SK-N-SH (cell line): Measurements from ENCODE around the gene MAP2K2.

Experiments
- EP300 ChIP-seq, 2 experiments: IDR thresholded peaks; 2 replicates each; pipeline versions ENCODE4 v1.4.0 to v1.6.1; 2012; ENCODE audit warnings: borderline replicate concordance in 1 of 2, low read depth in 1 of 2, low read length in 1 of 2
- FOXJ3 ChIP-seq: sonication (generic); formaldehyde crosslinking; IDR thresholded peaks from 2 replicates; pipeline ENCODE4 v1.5.1; 2020; ENCODE audit warnings: mild to moderate bottlenecking, missing genetic modification reagents
- GATA2 ChIP-seq: sonication (generic); formaldehyde crosslinking; IDR thresholded peaks from 2 replicates; pipeline ENCODE4 v1.5.0; 2020; ENCODE audit warnings: mild to moderate bottlenecking, missing genetic modification reagents
- NRF1 ChIP-seq: IDR thresholded peaks from 2 replicates; pipeline ENCODE4 v1.6.1; 2012; ENCODE audit warnings: low read depth, mild to moderate bottlenecking, low read length
- POLR2AphosphoS5 ChIP-seq: IDR thresholded peaks from 2 replicates; pipeline ENCODE4 v1.6.1; 2012; ENCODE audit warnings: low read depth, low read length
- RCOR1 ChIP-seq: fragments of 150-350 bp; IDR thresholded peaks from 2 replicates; pipeline ENCODE4 v1.6.1; 2017; ENCODE audit warnings: antibody characterized with exemption, low read length
- TAF1 ChIP-seq: IDR thresholded peaks from 2 replicates; pipeline ENCODE4 v1.6.1; 2012; ENCODE audit warnings: low read depth, mild to moderate bottlenecking, low read length, moderate library complexity, borderline replicate concordance
- TF ChIP-seq, protein P1 (sequence below): fragments of 200-600 bp; sonication (generic); IDR thresholded peaks from 2 replicates; pipeline ENCODE4 v1.6.1; 2017; ENCODE audit warnings: antibody characterized with exemption, mild to moderate bottlenecking, moderate library complexity
- TF ChIP-seq, protein P2 (sequence below): fragments of 150-350 bp; IDR thresholded peaks from 2 replicates; pipeline ENCODE4 v1.6.1; 2017; ENCODE audit warnings: antibody characterized with exemption, low read length, low read depth, borderline replicate concordance
- TF ChIP-seq, protein P3 (sequence below): IDR thresholded peaks from 2 replicates; pipeline ENCODE4 v1.6.1; 2012; ENCODE audit warnings: mild to moderate bottlenecking, low read depth, low read length, moderate library complexity

DNA sequence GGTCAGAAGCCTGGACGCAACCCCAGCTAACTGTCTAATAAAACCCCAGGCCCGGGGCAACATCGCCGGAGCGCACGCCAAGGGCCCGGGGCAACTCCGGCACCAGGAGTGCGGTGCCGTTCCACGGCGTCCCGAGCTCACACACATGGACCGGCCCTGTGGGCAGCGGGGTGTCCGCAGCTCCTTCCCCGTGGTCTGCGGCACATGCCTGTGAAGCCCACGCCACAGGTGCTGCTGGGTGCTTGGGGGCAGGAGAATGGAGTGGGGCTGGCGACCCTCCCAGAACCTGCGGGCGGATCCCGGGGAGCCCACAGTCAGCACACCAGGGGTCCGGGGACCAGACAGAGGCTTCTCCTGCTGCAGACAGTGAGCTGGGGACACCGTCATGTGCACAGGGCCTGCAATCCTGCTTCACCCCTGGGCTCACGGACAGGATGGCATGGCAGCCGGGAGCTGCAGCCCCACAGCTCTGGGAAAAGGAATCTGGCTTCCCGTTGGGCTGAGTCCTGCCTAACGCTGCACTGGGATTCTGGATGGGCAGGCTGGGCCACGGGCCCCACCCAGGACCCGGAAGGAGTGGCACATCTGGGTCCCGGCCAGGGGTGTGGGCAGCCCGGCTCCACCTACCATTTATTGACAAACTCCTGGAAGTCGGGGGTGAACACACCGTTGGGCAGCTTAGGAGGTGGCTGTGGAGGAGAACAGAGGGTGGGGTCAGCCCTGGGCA, 29.0 kb downstream of the MAP2K2 start:
- TF ChIP-seq, protein P1, sequence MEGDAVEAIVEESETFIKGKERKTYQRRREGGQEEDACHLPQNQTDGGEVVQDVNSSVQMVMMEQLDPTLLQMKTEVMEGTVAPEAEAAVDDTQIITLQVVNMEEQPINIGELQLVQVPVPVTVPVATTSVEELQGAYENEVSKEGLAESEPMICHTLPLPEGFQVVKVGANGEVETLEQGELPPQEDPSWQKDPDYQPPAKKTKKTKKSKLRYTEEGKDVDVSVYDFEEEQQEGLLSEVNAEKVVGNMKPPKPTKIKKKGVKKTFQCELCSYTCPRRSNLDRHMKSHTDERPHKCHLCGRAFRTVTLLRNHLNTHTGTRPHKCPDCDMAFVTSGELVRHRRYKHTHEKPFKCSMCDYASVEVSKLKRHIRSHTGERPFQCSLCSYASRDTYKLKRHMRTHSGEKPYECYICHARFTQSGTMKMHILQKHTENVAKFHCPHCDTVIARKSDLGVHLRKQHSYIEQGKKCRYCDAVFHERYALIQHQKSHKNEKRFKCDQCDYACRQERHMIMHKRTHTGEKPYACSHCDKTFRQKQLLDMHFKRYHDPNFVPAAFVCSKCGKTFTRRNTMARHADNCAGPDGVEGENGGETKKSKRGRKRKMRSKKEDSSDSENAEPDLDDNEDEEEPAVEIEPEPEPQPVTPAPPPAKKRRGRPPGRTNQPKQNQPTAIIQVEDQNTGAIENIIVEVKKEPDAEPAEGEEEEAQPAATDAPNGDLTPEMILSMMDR, result no peak
- no peak for TF ChIP-seq NRF1
- no peak for TF ChIP-seq FOXJ3
- no peak for TF ChIP-seq RCOR1
- TF ChIP-seq TAF1, result no peak
- TF ChIP-seq EP300 (IDR thresholded peaks at IDR 0.05; ENCODE audit: borderline replicate concordance in 1 of 2, low read depth in 1 of 2, low read length in 1 of 2), result no peak
- TF ChIP-seq POLR2AphosphoS5, result no peak
- TF ChIP-seq, protein P2, sequence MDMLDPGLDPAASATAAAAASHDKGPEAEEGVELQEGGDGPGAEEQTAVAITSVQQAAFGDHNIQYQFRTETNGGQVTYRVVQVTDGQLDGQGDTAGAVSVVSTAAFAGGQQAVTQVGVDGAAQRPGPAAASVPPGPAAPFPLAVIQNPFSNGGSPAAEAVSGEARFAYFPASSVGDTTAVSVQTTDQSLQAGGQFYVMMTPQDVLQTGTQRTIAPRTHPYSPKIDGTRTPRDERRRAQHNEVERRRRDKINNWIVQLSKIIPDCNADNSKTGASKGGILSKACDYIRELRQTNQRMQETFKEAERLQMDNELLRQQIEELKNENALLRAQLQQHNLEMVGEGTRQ, result no peak
- TF ChIP-seq, protein P3, sequence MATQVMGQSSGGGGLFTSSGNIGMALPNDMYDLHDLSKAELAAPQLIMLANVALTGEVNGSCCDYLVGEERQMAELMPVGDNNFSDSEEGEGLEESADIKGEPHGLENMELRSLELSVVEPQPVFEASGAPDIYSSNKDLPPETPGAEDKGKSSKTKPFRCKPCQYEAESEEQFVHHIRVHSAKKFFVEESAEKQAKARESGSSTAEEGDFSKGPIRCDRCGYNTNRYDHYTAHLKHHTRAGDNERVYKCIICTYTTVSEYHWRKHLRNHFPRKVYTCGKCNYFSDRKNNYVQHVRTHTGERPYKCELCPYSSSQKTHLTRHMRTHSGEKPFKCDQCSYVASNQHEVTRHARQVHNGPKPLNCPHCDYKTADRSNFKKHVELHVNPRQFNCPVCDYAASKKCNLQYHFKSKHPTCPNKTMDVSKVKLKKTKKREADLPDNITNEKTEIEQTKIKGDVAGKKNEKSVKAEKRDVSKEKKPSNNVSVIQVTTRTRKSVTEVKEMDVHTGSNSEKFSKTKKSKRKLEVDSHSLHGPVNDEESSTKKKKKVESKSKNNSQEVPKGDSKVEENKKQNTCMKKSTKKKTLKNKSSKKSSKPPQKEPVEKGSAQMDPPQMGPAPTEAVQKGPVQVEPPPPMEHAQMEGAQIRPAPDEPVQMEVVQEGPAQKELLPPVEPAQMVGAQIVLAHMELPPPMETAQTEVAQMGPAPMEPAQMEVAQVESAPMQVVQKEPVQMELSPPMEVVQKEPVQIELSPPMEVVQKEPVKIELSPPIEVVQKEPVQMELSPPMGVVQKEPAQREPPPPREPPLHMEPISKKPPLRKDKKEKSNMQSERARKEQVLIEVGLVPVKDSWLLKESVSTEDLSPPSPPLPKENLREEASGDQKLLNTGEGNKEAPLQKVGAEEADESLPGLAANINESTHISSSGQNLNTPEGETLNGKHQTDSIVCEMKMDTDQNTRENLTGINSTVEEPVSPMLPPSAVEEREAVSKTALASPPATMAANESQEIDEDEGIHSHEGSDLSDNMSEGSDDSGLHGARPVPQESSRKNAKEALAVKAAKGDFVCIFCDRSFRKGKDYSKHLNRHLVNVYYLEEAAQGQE, result no peak
- TF ChIP-seq GATA2, result no peak
